HUES6 (cell line): ENCODE results near the gene FIGNL1.

Experiments
- H3K27ac ChIP-seq: 2 replicates; pipeline ENCODE4 v1.7.0; 2013; ENCODE audit warnings: low read depth, mild to moderate bottlenecking, low read length, inconsistent platforms
- H3K27me3 ChIP-seq: 2 replicates; pipeline ENCODE4 v1.6.1; 2013; ENCODE audit warnings: low read length; ENCODE audit not compliant: control insufficient read depth, insufficient read depth
- H3K36me3 ChIP-seq: 2 replicates; pipeline ENCODE4 v1.6.1; 2013; ENCODE audit warnings: low read length; ENCODE audit not compliant: control insufficient read depth, insufficient read depth
- H3K4me1 ChIP-seq: 2 replicates; pipeline ENCODE4 v1.6.1; 2013; ENCODE audit warnings: low read length; ENCODE audit not compliant: control insufficient read depth, insufficient read depth
- H3K4me3 ChIP-seq: 2 replicates; pipeline ENCODE4 v1.5.1; 2013; ENCODE audit warnings: low read depth, low read length
- H3K9ac ChIP-seq: one replicate; pipeline ENCODE4 v1.6.1; 2013; ENCODE audit warnings: mild to moderate bottlenecking, low read length
- H3K9me3 ChIP-seq: 2 replicates; pipeline ENCODE4 v1.6.1; 2013; ENCODE audit warnings: low read depth, low read length; ENCODE audit not compliant: control insufficient read depth, insufficient read depth

The FIGNL1 gene

GRCh38 chr7:50449881-50450589, at the start of gene FIGNL1:
TSS of gene FIGNL1 (minus strand) at chr7:50450350. CDS start at chr7:50447287, 3,063 bp downstream.
- Histone ChIP-seq H3K27me3 (peaks cover 5% of the 10 kb centered on the region; the same call in 1 of the 2 replicates), H3K27ac (peak within 1 kb of the TSS; percentile 43; the same call in 1 of the 2 replicates), H3K36me3 (peaks cover 19% of the 10 kb centered on the region), H3K4me3 (peak within 1 kb of the TSS; percentile 84), H3K9me3 (no peaks in the 10 kb centered on the region), H3K9ac (peak within 1 kb of the TSS; percentile 81), H3K4me1 (peaks cover 9% of the 10 kb centered on the region)

- Histone ChIP-seq H3K9me3 (peaks cover 4% of the 10 kb centered on the region; the same call in 1 of the 2 replicates), H3K4me1 (peaks cover 4% of the 10 kb centered on the region; the same call in 1 of the 2 replicates), H3K27me3 (no peaks in the 10 kb centered on the region), H3K4me3 (no peak overlapping the region), H3K27ac (no peak overlapping the region), H3K36me3 (no peaks in the 10 kb centered on the region), H3K9ac (no peak overlapping the region)
Measured at GRCh38 chr7:50499092-50499491, 48.9 kb upstream of the FIGNL1 start.

- Histone ChIP-seq H3K9me3 (peaks cover 4% of the 10 kb centered on the region; the same call in 1 of the 2 replicates), H3K4me1 (peaks cover 4% of the 10 kb centered on the region; the same call in 1 of the 2 replicates), H3K27me3 (no peaks in the 10 kb centered on the region)
Measured at GRCh38 chr7:50497968-50498367, 47.8 kb upstream of the FIGNL1 start.

GRCh38 chr7:50497068-50497642, 47.0 kb upstream of the FIGNL1 start:
- Histone ChIP-seq H3K27ac (no peak overlapping the region), H3K9me3 (peaks cover 4% of the 10 kb centered on the region; the same call in 1 of the 2 replicates), H3K36me3 (no peaks in the 10 kb centered on the region), H3K27me3 (no peaks in the 10 kb centered on the region), H3K4me3 (no peak overlapping the region), H3K4me1 (peaks cover 4% of the 10 kb centered on the region; the same call in 1 of the 2 replicates), H3K9ac (no peak overlapping the region)

More at GRCh38 chr7:50497968-50498367, 47.8 kb upstream of the FIGNL1 start:
- Histone ChIP-seq H3K4me3 (no peak overlapping the region), H3K36me3 (no peaks in the 10 kb centered on the region), H3K27ac (no peak overlapping the region), H3K9ac (no peak overlapping the region)

- Histone ChIP-seq H3K4me3 (no peak overlapping the region), H3K27ac (no peak overlapping the region), H3K9me3 (peaks cover 4% of the 10 kb centered on the region; the same call in 1 of the 2 replicates), H3K4me1 (peaks cover 4% of the 10 kb centered on the region; the same call in 1 of the 2 replicates), H3K27me3 (no peaks in the 10 kb centered on the region), H3K36me3 (no peaks in the 10 kb centered on the region), H3K9ac (no peak overlapping the region)
Measured at GRCh38 chr7:50496569-50496968, 46.4 kb upstream of the FIGNL1 start.

GRCh38 chr7:50495746-50496145, 45.6 kb upstream of the FIGNL1 start:
- H3K4me3 ChIP-seq, result no peak overlapping the region
- H3K9ac ChIP-seq, result no peak overlapping the region
- no peak overlapping the region for H3K27ac ChIP-seq
- no peaks in the 10 kb centered on the region for H3K27me3 ChIP-seq
- H3K4me1 ChIP-seq, result peaks cover 4% of the 10 kb centered on the region; the same call in 1 of the 2 replicates
- H3K9me3 ChIP-seq, result peaks cover 2% of the 10 kb centered on the region; the same call in 1 of the 2 replicates
- no peaks in the 10 kb centered on the region for H3K36me3 ChIP-seq

GRCh38 chr7:50492770-50493519, 42.8 kb upstream of the FIGNL1 start:
- H3K27ac ChIP-seq, result no peak overlapping the region
- H3K9ac ChIP-seq, result no peak overlapping the region
- H3K4me3 ChIP-seq, result no peak overlapping the region
- H3K27me3 ChIP-seq, result no peaks in the 10 kb centered on the region
- H3K9me3 ChIP-seq, result peaks cover 19% of the 10 kb centered on the region
- no peaks in the 10 kb centered on the region for H3K36me3 ChIP-seq
- H3K4me1 ChIP-seq, result peaks cover 4% of the 10 kb centered on the region; the same call in 1 of the 2 replicates

- Histone ChIP-seq H3K9me3 (peaks cover 19% of the 10 kb centered on the region), H3K4me1 (peaks cover under 1% of the 10 kb centered on the region; the same call in 1 of the 2 replicates), H3K36me3 (no peaks in the 10 kb centered on the region), H3K27me3 (no peaks in the 10 kb centered on the region), H3K9ac (no peak overlapping the region), H3K27ac (no peak overlapping the region), H3K4me3 (no peak overlapping the region)
Measured at GRCh38 chr7:50491943-50492342, 41.8 kb upstream of the FIGNL1 start.

GRCh38 chr7:50491209-50491608, 41.1 kb upstream of the FIGNL1 start:
- no peaks in the 10 kb centered on the region for H3K36me3 ChIP-seq
- no peaks in the 10 kb centered on the region for H3K27me3 ChIP-seq
- no peak overlapping the region for H3K9ac ChIP-seq
- no peaks in the 10 kb centered on the region for H3K4me1 ChIP-seq
- H3K4me3 ChIP-seq, result no peak overlapping the region
- peaks cover 21% of the 10 kb centered on the region for H3K9me3 ChIP-seq
- H3K27ac ChIP-seq, result no peak overlapping the region

GRCh38 chr7:50488379-50488778, 38.2 kb upstream of the FIGNL1 start:
- Histone ChIP-seq H3K27me3 (no peaks in the 10 kb centered on the region), H3K9me3 (peaks cover 25% of the 10 kb centered on the region), H3K36me3 (no peaks in the 10 kb centered on the region), H3K27ac (no peak overlapping the region), H3K9ac (no peak overlapping the region), H3K4me3 (no peak overlapping the region), H3K4me1 (no peaks in the 10 kb centered on the region)
